OCI-LY1 (cell line): ENCODE results near the gene CNPY4.

Source experiments
- H2AFZ ChIP-seq: fragments of 200-600 bp; sonication (generic), shearing (Covaris generic); 2 replicates; pipeline ENCODE4 v1.6.0; 2014; ENCODE audit warnings: antibody characterized with exemption, mild to moderate bottlenecking, low read length
- H3F3A ChIP-seq: fragments of 200-600 bp; sonication (generic), shearing (Covaris generic); 2 replicates; pipeline ENCODE4 v1.6.0; 2014; ENCODE audit warnings: mild to moderate bottlenecking, antibody characterized with exemption, low read length, moderate library complexity; ENCODE audit not compliant: insufficient read depth
- H3K27ac ChIP-seq: fragments of 200-600 bp; sonication (generic); 2 replicates; pipeline ENCODE4 v1.5.1; 2014; ENCODE audit warnings: low read length, mixed run types, mild to moderate bottlenecking, low read depth; ENCODE audit not compliant: poor library complexity, severe bottlenecking
- H3K27me3 ChIP-seq: fragments of 200-600 bp; sonication (generic); 2 replicates; pipeline ENCODE4 v1.6.0; 2014; ENCODE audit warnings: antibody characterized with exemption, mild to moderate bottlenecking, low read length, moderate library complexity; ENCODE audit not compliant: insufficient read depth
- H3K36me3 ChIP-seq: fragments of 200-600 bp; sonication (generic); 2 replicates; pipeline ENCODE4 v1.6.1; 2014; ENCODE audit warnings: mild to moderate bottlenecking, antibody characterized with exemption, low read length, moderate library complexity, mixed read lengths; ENCODE audit not compliant: insufficient read depth
- H3K4me1 ChIP-seq: fragments of 200-600 bp; sonication (generic); 2 replicates; pipeline ENCODE4 v1.5.1; 2014; ENCODE audit warnings: mild to moderate bottlenecking, low read length, moderate library complexity; ENCODE audit not compliant: insufficient read depth, severe bottlenecking
- H3K4me2 ChIP-seq: fragments of 200-600 bp; sonication (generic), shearing (Covaris generic); 2 replicates; pipeline ENCODE4 v1.6.1; 2014; ENCODE audit warnings: low read length
- H3K4me3 ChIP-seq: fragments of 200-600 bp; sonication (generic); 2 replicates; pipeline ENCODE4 v1.5.1; 2014; ENCODE audit warnings: low read length, low read depth, mild to moderate bottlenecking, mixed read lengths; ENCODE audit not compliant: poor library complexity, severe bottlenecking
- H3K79me2 ChIP-seq: fragments of 200-600 bp; shearing (Covaris generic); 2 replicates; pipeline ENCODE4 v1.6.1; 2016; ENCODE audit warnings: mixed run types, low read length, mixed read lengths; ENCODE audit not compliant: insufficient read depth
- H3K9ac ChIP-seq: fragments of 200-600 bp; sonication (generic), shearing (Covaris generic); 2 replicates; pipeline ENCODE4 v1.6.1; 2014; ENCODE audit warnings: mild to moderate bottlenecking, low read length, mixed read lengths
- H3K9me2 ChIP-seq: fragments of 200-600 bp; sonication (generic), shearing (Covaris generic); 2 replicates; pipeline ENCODE4 v1.6.1; 2014; ENCODE audit warnings: low read depth, mild to moderate bottlenecking, low read length, mixed read lengths
- H3K9me3 ChIP-seq: fragments of 200-600 bp; shearing (Covaris generic); 2 replicates; pipeline ENCODE4 v1.6.1; 2014; ENCODE audit warnings: low read length, mixed read lengths
- H4K20me1 ChIP-seq: fragments of 200-600 bp; sonication (generic), shearing (Covaris generic); 2 replicates; pipeline ENCODE4 v1.6.0; 2016; ENCODE audit warnings: mild to moderate bottlenecking, low read length; ENCODE audit not compliant: insufficient read depth
- EZH2 ChIP-seq: fragments of 200-600 bp; sonication (generic), shearing (Covaris generic); IDR thresholded peaks from 2 replicates; pipeline ENCODE4 v1.8.0; 2017; ENCODE audit warnings: borderline replicate concordance, mixed run types, mild to moderate bottlenecking, antibody characterized with exemption, low read length, moderate library complexity, mixed read lengths
- TF ChIP-seq, protein P1 (sequence below): fragments of 200-600 bp; sonication (generic), shearing (Covaris generic); IDR thresholded peaks from 2 replicates; pipeline ENCODE4 v1.5.1; 2017; ENCODE audit warnings: mild to moderate bottlenecking, antibody characterized with exemption, low read length, moderate library complexity, mixed read lengths

The CNPY4 gene

GRCh38 chr7:100119072-100119969, at the start of gene CNPY4, which contains the start of gene TAF6:
CNPY4 (plus strand) TSS chr7:100119634; CDS start chr7:100119745, 111 bp downstream.
TAF6 (minus strand) TSS chr7:100119358; CDS start chr7:100114209, 5,149 bp downstream.
- no peaks in the 10 kb centered on the region for H3K9me2 ChIP-seq
- H3K4me1 ChIP-seq: peaks cover 29% of the 10 kb centered on the region
- H4K20me1 ChIP-seq: no peaks in the 10 kb centered on the region
- H3K9ac ChIP-seq: peak within 1 kb of the TSS; percentile 78
- peak within 1 kb of the TSS; percentile 75 for H3K4me3 ChIP-seq
- H3K4me2 ChIP-seq: peak within 1 kb of the TSS; percentile 79
- TF ChIP-seq EZH2: no peak
- TF ChIP-seq, protein P1, sequence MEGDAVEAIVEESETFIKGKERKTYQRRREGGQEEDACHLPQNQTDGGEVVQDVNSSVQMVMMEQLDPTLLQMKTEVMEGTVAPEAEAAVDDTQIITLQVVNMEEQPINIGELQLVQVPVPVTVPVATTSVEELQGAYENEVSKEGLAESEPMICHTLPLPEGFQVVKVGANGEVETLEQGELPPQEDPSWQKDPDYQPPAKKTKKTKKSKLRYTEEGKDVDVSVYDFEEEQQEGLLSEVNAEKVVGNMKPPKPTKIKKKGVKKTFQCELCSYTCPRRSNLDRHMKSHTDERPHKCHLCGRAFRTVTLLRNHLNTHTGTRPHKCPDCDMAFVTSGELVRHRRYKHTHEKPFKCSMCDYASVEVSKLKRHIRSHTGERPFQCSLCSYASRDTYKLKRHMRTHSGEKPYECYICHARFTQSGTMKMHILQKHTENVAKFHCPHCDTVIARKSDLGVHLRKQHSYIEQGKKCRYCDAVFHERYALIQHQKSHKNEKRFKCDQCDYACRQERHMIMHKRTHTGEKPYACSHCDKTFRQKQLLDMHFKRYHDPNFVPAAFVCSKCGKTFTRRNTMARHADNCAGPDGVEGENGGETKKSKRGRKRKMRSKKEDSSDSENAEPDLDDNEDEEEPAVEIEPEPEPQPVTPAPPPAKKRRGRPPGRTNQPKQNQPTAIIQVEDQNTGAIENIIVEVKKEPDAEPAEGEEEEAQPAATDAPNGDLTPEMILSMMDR: no peak
- no peaks in the 10 kb centered on the region for H3K9me3 ChIP-seq
- H3K27me3 ChIP-seq: no peaks in the 10 kb centered on the region
- H2AFZ ChIP-seq: no peak within 1 kb of the TSS
- H3F3A ChIP-seq: no peaks in the 10 kb centered on the region
- no peaks in the 10 kb centered on the region for H3K79me2 ChIP-seq
- H3K36me3 ChIP-seq: peaks cover 6% of the 10 kb centered on the region; the same call in 1 of the 2 replicates
- peak within 1 kb of the TSS; percentile 76 for H3K27ac ChIP-seq

GRCh38 chr7:100069991-100070390, 49.4 kb upstream of the CNPY4 start:
- Histone ChIP-seq H3K9me3 (peaks cover 36% of the 10 kb centered on the region), H3K4me3 (no peak overlapping the region), H3K4me2 (no peak overlapping the region), H3K9me2 (no peaks in the 10 kb centered on the region), H3K79me2 (no peaks in the 10 kb centered on the region), H2AFZ (no peak overlapping the region), H3F3A (no peaks in the 10 kb centered on the region), H3K27ac (no peak overlapping the region), H3K4me1 (no peaks in the 10 kb centered on the region), H4K20me1 (no peaks in the 10 kb centered on the region), H3K9ac (no peak overlapping the region), H3K27me3 (no peaks in the 10 kb centered on the region), H3K36me3 (peaks cover 84% of the 10 kb centered on the region)
- TF ChIP-seq, protein P1: no peak
- no peak for TF ChIP-seq EZH2

GRCh38 chr7:100071018-100071723, 48.3 kb upstream of the CNPY4 start:
- H3F3A ChIP-seq: no peaks in the 10 kb centered on the region
- TF ChIP-seq EZH2: no peak
- TF ChIP-seq, protein P1: no peak
- H3K4me3 ChIP-seq: no peak overlapping the region
- H3K27me3 ChIP-seq: no peaks in the 10 kb centered on the region
- no peak overlapping the region for H3K9ac ChIP-seq
- no peak overlapping the region for H3K27ac ChIP-seq
- no peaks in the 10 kb centered on the region for H3K4me1 ChIP-seq
- peaks cover 85% of the 10 kb centered on the region for H3K36me3 ChIP-seq
- no peaks in the 10 kb centered on the region for H4K20me1 ChIP-seq
- H3K79me2 ChIP-seq: no peaks in the 10 kb centered on the region
- peaks cover 36% of the 10 kb centered on the region for H3K9me3 ChIP-seq
- H3K9me2 ChIP-seq: no peaks in the 10 kb centered on the region
- H3K4me2 ChIP-seq: no peak overlapping the region
- H2AFZ ChIP-seq: no peak overlapping the region
